Ishikawa (cell line): Measurements from ENCODE around the gene WNT4.

ENCODE experiments used
- CEBPB ChIP-seq: IDR thresholded peaks from 2 replicates; pipeline ENCODE4 v1.6.1; 2012
- CREB1 ChIP-seq: IDR thresholded peaks from 2 replicates; pipeline ENCODE4 v1.6.1; 2012; ENCODE audit warnings: low read depth
- EGR1 ChIP-seq: IDR thresholded peaks from 2 replicates; pipeline ENCODE4 v1.6.1; 2012
- EP300 ChIP-seq: IDR thresholded peaks from 2 replicates; pipeline ENCODE4 v1.6.1; 2012; ENCODE audit warnings: borderline replicate concordance
- FOXM1 ChIP-seq: IDR thresholded peaks from 2 replicates; pipeline ENCODE4 v1.6.1; 2012; ENCODE audit warnings: low read depth, borderline replicate concordance
- NFIC ChIP-seq: IDR thresholded peaks from 2 replicates; pipeline ENCODE4 v1.6.1; 2012
- RAD21 ChIP-seq: IDR thresholded peaks from 2 replicates; pipeline ENCODE4 v1.6.1; 2012; ENCODE audit warnings: low read depth
- REST ChIP-seq: IDR thresholded peaks from 2 replicates; pipeline ENCODE4 v1.6.1; 2012; ENCODE audit warnings: low read depth, mild to moderate bottlenecking
- TAF1 ChIP-seq: IDR thresholded peaks from 2 replicates; pipeline ENCODE4 v1.6.1; 2012; ENCODE audit warnings: low read depth, mild to moderate bottlenecking
- TCF12 ChIP-seq: IDR thresholded peaks from 2 replicates; pipeline ENCODE4 v1.6.1; 2012; ENCODE audit warnings: low read depth
- TEAD4 ChIP-seq: IDR thresholded peaks from 2 replicates; pipeline ENCODE4 v1.6.1; 2012
- YY1 ChIP-seq: IDR thresholded peaks from 2 replicates; pipeline ENCODE4 v1.6.1; 2012; ENCODE audit warnings: low read depth
- ZBTB7A ChIP-seq: IDR thresholded peaks from 2 replicates; pipeline ENCODE4 v1.6.1; 2012; ENCODE audit warnings: low read depth
- TF ChIP-seq, protein P1 (sequence below): IDR thresholded peaks from 2 replicates; pipeline ENCODE4 v1.6.1; 2012
- TF ChIP-seq, protein P2 (sequence below): IDR thresholded peaks from 2 replicates; pipeline ENCODE4 v1.6.1; 2012

WNT4 gene

GRCh38 chr1:22117851-22118250 lies 25.0 kb downstream of the WNT4 start:
- TF ChIP-seq REST, result no peak
- TF ChIP-seq EGR1, result no peak
- no peak for TF ChIP-seq RAD21
- TF ChIP-seq TCF12, result no peak
- no peak for TF ChIP-seq TEAD4
- TF ChIP-seq, protein P1, sequence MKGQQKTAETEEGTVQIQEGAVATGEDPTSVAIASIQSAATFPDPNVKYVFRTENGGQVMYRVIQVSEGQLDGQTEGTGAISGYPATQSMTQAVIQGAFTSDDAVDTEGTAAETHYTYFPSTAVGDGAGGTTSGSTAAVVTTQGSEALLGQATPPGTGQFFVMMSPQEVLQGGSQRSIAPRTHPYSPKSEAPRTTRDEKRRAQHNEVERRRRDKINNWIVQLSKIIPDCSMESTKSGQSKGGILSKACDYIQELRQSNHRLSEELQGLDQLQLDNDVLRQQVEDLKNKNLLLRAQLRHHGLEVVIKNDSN, result no peak
- TF ChIP-seq NFIC, result no peak
- TF ChIP-seq FOXM1, result no peak
- no peak for TF ChIP-seq CEBPB
- TF ChIP-seq CREB1, result no peak
- TF ChIP-seq, protein P2, sequence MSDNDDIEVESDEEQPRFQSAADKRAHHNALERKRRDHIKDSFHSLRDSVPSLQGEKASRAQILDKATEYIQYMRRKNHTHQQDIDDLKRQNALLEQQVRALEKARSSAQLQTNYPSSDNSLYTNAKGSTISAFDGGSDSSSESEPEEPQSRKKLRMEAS, result no peak
- TF ChIP-seq TAF1, result no peak
- TF ChIP-seq ZBTB7A, result no peak
- TF ChIP-seq YY1, result no peak
- TF ChIP-seq EP300, result no peak

- TF ChIP-seq RAD21, result no peak
- TF ChIP-seq, protein P1, result no peak
- TF ChIP-seq TEAD4, result no peak
- TF ChIP-seq, protein P2, result no peak
- no peak for TF ChIP-seq NFIC
- no peak for TF ChIP-seq FOXM1
- no peak for TF ChIP-seq REST
- TF ChIP-seq ZBTB7A, result no peak
- TF ChIP-seq EGR1, result no peak
- no peak for TF ChIP-seq TCF12
- TF ChIP-seq YY1, result no peak
- no peak for TF ChIP-seq EP300
These were observed 25.7 kb downstream of the WNT4 start for GRCh38 chr1:22117238-22117637.

DNA sequence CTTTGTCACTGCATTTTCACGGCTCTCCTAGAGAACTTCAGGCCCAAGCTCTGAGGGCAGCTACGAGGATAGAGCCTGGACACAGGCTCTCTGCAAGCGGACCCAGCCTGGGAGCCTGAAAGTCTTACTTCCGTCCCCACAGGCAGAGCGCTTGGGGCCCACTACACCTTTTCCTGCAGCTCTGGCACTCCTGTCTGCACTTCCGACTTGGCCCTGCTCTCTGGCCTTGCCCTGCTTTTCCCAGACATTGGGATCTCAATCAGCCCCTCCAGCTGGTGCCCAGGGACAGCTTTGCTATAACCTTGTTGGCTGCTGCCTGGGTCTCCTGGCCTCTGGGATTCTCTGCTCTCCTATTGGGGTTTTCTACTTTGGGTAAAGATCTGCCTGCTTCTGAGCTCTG lies 27.6 kb downstream of the WNT4 start:
- TF ChIP-seq TAF1 (no peak), REST (no peak), RAD21 (no peak), FOXM1 (no peak), NFIC (no peak)

DNA sequence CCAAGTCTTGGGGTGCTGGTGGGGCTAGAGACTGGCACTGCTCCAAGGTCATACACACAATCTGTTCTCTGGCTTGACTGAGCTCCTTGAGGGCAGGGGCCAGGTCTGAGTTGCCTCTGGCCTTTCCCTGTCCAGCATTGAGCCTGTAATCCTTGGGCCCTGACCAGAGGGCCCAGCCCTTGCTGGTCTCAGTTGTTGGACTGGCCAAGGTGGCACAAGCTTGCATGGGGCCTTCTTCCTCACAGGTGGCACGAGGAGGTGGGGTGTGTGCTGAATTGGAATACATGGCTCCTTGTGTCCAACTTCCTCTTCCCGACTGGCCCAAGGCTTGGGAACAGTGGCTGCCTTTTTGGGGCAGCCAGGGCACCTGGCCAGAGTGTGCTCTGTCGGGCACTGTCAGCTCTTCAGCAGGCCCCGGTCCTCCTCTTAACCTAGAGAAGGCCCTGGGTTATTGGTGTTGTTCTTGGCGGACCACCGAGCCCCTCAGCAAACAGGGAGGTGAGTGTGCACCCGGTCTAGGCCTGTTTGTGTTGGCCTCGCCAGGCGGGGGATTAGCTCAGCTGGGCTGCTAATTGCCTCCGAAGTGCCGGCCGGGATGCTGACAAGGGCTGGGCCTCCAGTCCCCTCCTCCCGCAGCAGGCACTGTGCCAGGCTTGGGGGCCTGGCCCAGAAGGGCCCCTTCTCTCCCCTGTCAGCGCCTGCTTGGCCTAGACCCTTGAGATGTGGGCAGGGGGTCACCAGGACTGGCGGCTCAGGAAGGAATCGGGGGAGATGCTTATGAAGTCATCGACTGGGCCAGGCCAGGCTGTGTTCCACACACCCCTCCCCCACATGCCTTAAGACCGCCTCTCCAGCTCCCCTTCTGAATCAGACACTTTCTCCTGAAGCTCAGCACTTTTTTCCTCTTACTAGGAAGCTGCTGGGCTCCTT lies 28.5 kb downstream of the WNT4 start:
- TF ChIP-seq EGR1 (no peak), TCF12 (no peak), CREB1 (no peak), ZBTB7A (no peak), RAD21 (no peak), EP300 (no peak), NFIC (no peak), TEAD4 (no peak), REST (no peak)
- TF ChIP-seq, protein P1, result no peak
- TF ChIP-seq, protein P2, result no peak
